NCI-H1694 (cell line): ENCODE results near the gene EFCAB12.
"Not testable (repeated sequence)": the region's sequence is repeated elsewhere in the genome, so short reads cannot be mapped to it uniquely, and the experiment has no call there.

Experiments used
- DNase-seq: peaks from one replicate; lab custom pipeline; 2025; lab: John Stamatoyannopoulos, UW

Gene EFCAB12

DNA sequence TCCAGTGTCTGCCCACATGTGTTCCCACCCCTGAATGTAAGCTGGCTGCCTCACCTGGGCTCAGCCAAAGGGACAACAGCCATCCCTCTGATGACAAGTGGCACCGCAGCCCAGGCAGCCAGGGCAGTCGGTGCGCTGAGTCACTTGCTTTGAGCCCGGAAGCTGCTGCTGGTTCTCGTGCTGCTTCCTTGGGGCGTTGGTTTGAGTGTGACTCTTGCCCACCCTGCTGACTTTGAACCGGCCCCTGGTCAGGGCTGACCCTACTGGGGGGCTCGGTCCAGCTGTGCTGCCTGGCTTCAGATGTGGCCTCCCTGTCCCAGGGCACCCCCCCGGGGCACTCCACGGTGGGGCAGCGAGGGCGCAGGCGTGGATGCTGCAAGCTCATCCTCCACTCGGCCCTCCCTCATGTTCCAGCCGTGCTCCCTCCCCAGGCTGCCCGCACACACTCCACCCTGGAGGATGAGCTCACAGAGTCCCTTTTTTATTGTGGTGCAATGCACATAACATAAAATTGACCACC is 62.1 kb downstream of the EFCAB12 start:
- no peak for DNase-seq

DNA sequence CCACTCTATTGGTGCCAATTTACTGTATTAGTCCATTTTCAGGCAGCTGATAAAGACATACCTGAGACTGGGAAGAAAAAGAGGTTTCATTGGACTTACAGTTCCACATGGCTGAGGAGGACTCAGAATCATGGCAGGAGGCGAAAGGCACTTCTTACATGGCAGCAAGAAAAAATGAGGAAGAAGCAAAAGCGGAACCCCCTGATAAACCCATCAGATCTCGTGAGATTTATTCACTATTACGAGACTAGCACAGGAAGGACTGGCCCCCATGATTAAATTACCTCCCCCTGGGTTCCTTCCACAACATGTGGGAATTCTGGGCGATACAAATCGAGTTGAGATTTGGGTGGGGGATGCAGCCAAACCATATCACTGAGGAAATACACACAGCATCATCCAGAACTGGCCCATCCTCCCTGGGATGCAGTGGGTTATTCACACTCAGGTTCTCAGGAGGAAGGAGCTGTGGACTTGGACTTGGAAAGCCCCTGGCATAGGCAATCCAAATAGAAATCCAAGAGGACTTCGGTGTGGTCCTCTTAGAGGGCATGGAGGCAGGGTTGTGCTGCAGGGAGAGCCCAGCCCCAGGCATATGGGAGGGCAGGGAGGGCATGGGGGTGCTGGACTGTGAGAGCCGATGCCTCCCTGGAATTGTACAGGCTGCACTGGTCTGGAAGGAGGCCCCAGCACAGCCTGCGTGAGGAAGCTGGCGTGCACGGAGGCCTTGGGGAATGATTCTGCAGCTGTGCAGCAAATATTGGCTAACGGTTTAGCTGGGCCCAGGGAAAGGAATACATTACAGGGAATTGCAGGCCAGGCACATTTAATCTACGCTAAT is 62.9 kb downstream of the EFCAB12 start:
- DNase-seq = no peak

- DNase-seq = not testable (repeated sequence)
Measured at GRCh38 chr3:129364811-129365210, 63.6 kb downstream of the EFCAB12 start.

GRCh38 chr3:129363356-129363755 is 65.1 kb downstream of the EFCAB12 start:
- DNase-seq = not testable (repeated sequence)

GRCh38 chr3:129360705-129361460 is 67.6 kb downstream of the EFCAB12 start:
- DNase-seq = no peak

- DNase-seq = no peak
Measured at GRCh38 chr3:129360171-129360611, 68.2 kb downstream of the EFCAB12 start.

DNA sequence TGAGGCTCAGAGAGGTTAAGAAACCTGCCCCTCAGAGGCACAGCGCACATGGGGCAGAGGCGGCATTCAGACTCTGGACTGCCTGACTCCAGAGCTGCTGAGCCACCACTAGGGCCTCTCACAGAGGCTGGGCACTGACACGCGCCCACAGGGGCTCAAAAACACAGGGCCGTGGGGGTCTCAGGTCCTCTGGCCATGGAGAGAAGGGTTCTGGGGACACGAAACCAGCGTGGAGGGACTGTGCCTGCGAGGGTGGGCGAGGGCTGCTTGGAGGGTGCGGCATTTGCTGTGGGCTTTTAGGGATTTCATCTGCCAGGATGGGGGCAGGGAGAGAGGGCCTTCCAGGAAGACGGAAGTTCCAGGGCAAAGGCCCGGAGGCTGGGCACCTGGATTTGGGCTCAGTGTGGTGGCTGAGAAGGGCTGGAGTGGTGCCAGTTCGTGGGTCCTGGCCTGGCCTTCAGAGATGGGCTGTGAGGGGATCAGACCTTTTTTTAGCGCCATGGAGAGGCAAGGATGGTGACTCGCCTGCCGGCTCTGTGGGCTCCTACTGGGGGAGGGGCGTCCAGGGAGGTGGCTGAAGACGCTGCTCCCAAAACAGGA is 69.6 kb downstream of the EFCAB12 start:
- DNase-seq = no peak

- no peak for DNase-seq
Measured at GRCh38 chr3:129358177-129358771, 70.2 kb downstream of the EFCAB12 start.

DNA sequence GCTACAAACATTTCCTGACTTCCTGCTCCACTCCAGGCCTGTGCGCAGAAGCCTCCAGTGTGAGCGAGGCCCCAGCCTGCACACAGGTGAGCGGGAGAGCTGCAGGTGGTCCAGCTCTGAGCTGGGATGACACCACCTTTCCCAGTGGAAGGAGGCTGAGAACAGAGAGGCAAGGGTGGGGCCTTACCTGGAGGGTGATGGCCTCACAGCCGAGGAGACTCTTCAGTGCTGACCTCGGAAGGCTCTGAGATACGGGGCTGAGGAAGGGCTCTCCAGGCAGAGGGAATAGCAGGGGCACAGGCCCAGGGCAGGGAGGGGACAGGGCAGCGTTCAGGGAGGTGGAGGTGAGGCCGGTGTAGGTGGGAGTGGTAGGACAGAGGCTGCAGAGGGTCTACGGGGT is 70.8 kb downstream of the EFCAB12 start:
- no peak for DNase-seq

DNA sequence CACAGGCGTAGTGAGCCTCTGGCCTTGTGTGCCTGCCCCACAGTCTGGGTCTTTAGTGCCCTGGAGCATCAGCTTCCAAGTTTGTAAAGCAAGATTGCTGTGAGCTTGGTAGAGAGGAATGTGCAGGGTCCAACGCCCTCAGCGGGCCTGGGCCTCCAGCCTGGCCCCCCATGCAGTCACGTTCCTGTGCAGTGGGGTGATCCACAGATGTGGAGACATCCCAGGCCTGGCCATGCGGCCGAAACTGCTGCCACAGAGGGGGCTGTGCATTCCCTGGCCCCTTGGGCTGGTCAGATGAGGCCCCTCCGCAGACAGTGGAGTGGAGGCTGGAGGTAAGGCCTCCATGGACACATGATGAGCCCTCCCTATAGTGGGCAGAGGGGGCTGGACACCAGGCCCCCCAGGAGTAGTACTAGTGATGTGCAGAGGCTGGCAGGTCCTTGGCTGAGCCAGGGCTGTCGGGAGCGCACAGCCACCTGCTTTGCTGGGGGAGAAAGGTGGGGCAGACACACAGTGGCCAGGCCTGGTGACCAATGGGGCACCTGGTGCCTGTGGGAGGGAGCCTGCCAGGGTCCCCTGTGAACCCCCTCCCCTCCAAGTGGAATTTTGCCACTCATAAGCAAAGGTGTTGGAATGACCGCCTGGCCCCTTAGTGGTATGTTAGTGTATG is 71.5 kb downstream of the EFCAB12 start:
- no peak for DNase-seq

- DNase-seq = no peak
Measured at GRCh38 chr3:129353589-129353941, 74.9 kb downstream of the EFCAB12 start.

- DNase-seq = no peak
Measured at GRCh38 chr3:129352650-129353588, 75.5 kb downstream of the EFCAB12 start.

- no peak for DNase-seq
Measured at GRCh38 chr3:129352045-129352444, 76.4 kb downstream of the EFCAB12 start.
